Gastroesophageal sphincter (tissue), 3 donors: ENCODE results near the gene UNC5A.

ENCODE experiments used
- CTCF ChIP-seq, 4 experiments: fragments of 200-600 bp in 2 of 4; fragments of 450-650 bp in 2 of 4; sonication (generic) in 1 of 4; IDR thresholded peaks; one replicate each; pipeline ENCODE4 v1.5.1; 2017 to 2019; ENCODE audit warnings: antibody characterized with exemption in 4 of 4, mild to moderate bottlenecking in 2 of 4, moderate library complexity in 2 of 4
- POLR2AphosphoS5 ChIP-seq: sonication (generic); formaldehyde crosslinking; IDR thresholded peaks from one replicate; pipeline ENCODE4 v1.6.1; 2017; ENCODE audit warnings: antibody characterized with exemption

GRCh38 chr5:176873541-176874172 is 63.3 kb downstream of the UNC5A start:
- no peak for TF ChIP-seq POLR2AphosphoS5
- TF ChIP-seq CTCF (IDR thresholded peaks at IDR 0.05), result no peak
